K562 (cell line): ENCODE results near the gene SPRR3. TPM values are rescaled to one million over a fixed set of nuclear protein-coding genes. Genes with fewer than 3 reads are reported as not detected.

Source experiments
- ATAC-seq: fragments of 200-7000 bp; cut with Tn5 transposase; 3 replicates; pipeline ENCODE4 v1.9.1; 2020; ENCODE audit warnings: moderate library complexity
- BruUV-seq: library from RNA; stranded (reverse); fragments of 400-500 nt; replicated peaks from 2 replicates; lab custom pipeline; 2021; lab: Mats Ljungman, UMichigan
- CTCF ChIA-PET: fragments of 300-600 bp; formaldehyde crosslinking; extraction: SDS; loops from one replicate; lab custom pipeline; 2021; ENCODE audit warnings: low intra/inter-chr PET ratio; lab: Yijun Ruan, JAX
- POLR2A ChIA-PET: fragments of 300-600, 350-650 bp; sonication (Branson Sonifier 250); formaldehyde crosslinking; extraction: SDS; loops from one replicate; lab custom pipeline; 2021; ENCODE audit warnings: antibody characterized with exemption, inconsistent platforms; lab: Yijun Ruan, JAX
- DNase-seq, 4 experiments: peaks; one replicate each; pipeline versions ENCODE4 v3.0.0 to v3.0.0-alpha.2; 2011 to 2018; ENCODE audit warnings: low spot score in 3 of 4, mixed read lengths in 3 of 4; ENCODE audit errors: extremely low read depth in 1 of 4
- FAIRE-seq: peaks from 2 replicates; lab custom pipeline; 2011; peaks lifted over from hg19 to GRCh38; lab: Jason Lieb, UNC
- H2AFZ ChIP-seq: 2 replicates; pipeline ENCODE4 v1.6.0; 2011; ENCODE audit warnings: low read depth, low read length, control low read depth, inconsistent platforms
- H3K27ac ChIP-seq: fragments of 200-600 bp; 3 replicates; pipeline ENCODE4 v1.8.0; 2011; ENCODE audit warnings: low read depth, mild to moderate bottlenecking, control low read depth, inconsistent platforms, low read length, moderate library complexity, mixed read lengths; ENCODE audit errors: extremely low read depth
- H3K27me3 ChIP-seq, 2 experiments: fragments of 300-600 bp in 1 of 2; 2 replicates in 1 of 2; 3 replicates in 1 of 2; pipeline versions ENCODE4 v1.6.0 to v1.8.0; 2011; ENCODE audit warnings: inconsistent platforms in 2 of 2, low read length in 2 of 2, mild to moderate bottlenecking in 1 of 2, mixed read lengths in 1 of 2, moderate library complexity in 1 of 2; ENCODE audit not compliant: control insufficient read depth in 2 of 2, insufficient read depth in 2 of 2
- H3K36me3 ChIP-seq: fragments of 300-600 bp; 3 replicates; pipeline ENCODE4 v1.8.0; 2011; ENCODE audit warnings: mild to moderate bottlenecking, low read length, inconsistent platforms; ENCODE audit not compliant: control insufficient read depth, insufficient read depth
- H3K4me1 ChIP-seq, 2 experiments: fragments of 200-600 bp in 1 of 2; replicated peaks in 1 of 2; 2 replicates in 1 of 2; 3 replicates in 1 of 2; pipeline versions ENCODE4 v1.5.1 to v1.8.0; 2011; ENCODE audit warnings: inconsistent platforms in 2 of 2, low read length in 2 of 2, mild to moderate bottlenecking in 1 of 2, mixed read lengths in 1 of 2, moderate library complexity in 1 of 2; ENCODE audit not compliant: control insufficient read depth in 2 of 2, insufficient read depth in 2 of 2
- H3K4me2 ChIP-seq: 2 replicates; pipeline ENCODE4 v1.6.1; 2011; ENCODE audit warnings: low read length, control low read depth, inconsistent platforms, mixed read lengths; ENCODE audit not compliant: insufficient read depth
- H3K4me3 ChIP-seq: fragments of 200-600 bp; sonication (generic), shearing (Covaris generic); 2 replicates; pipeline ENCODE4 v1.5.1; 2016; ENCODE audit warnings: control low read depth, inconsistent platforms
- H3K79me2 ChIP-seq: fragments of 200-600 bp; 3 replicates; pipeline ENCODE4 v1.8.0; 2011; ENCODE audit warnings: low read length, inconsistent platforms; ENCODE audit not compliant: control insufficient read depth, insufficient read depth
- H3K9ac ChIP-seq, 2 experiments: 2 replicates each; pipeline versions ENCODE4 v1.6.0 to v1.6.1; 2011; ENCODE audit warnings: low read depth in 2 of 2, low read length in 2 of 2, control low read depth in 1 of 2, inconsistent platforms in 1 of 2, mild to moderate bottlenecking in 1 of 2, mixed read lengths in 1 of 2; ENCODE audit not compliant: insufficient read depth in 1 of 2
- H3K9me1 ChIP-seq: one replicate; pipeline ENCODE4 v1.6.0; 2011; ENCODE audit warnings: inconsistent platforms, mild to moderate bottlenecking, low read length, moderate library complexity; ENCODE audit not compliant: control insufficient read depth, insufficient read depth
- H3K9me3 ChIP-seq: replicated peaks from 2 replicates; pipeline ENCODE4 v1.5.1; 2011; ENCODE audit warnings: low read depth, low read length, inconsistent platforms; ENCODE audit not compliant: control insufficient read depth, insufficient read depth
- H4K20me1 ChIP-seq: replicated peaks from 2 replicates; pipeline ENCODE4 v1.6.1; 2011; ENCODE audit warnings: low read length, inconsistent platforms, mixed read lengths; ENCODE audit not compliant: control insufficient read depth, insufficient read depth
- C11orf30 ChIP-seq: fragments of 450-650 bp; IDR thresholded peaks from 2 replicates; pipeline ENCODE4 v1.6.1; 2016; ENCODE audit warnings: low read depth, mild to moderate bottlenecking
- HDAC6 ChIP-seq: IDR thresholded peaks from 2 replicates; pipeline ENCODE4 v1.6.1; 2012; ENCODE audit warnings: low read depth, mild to moderate bottlenecking, control low read depth, inconsistent platforms, low read length, moderate library complexity
- NFYB ChIP-seq: IDR thresholded peaks from 2 replicates; pipeline ENCODE4 v1.6.1; 2011; ENCODE audit warnings: mild to moderate bottlenecking, moderate library complexity; ENCODE audit not compliant: insufficient read length; ENCODE audit errors: extremely low read depth
- POLR2AphosphoS5 ChIP-seq: IDR thresholded peaks from 2 replicates; pipeline ENCODE4 v1.6.1; 2011; ENCODE audit warnings: mild to moderate bottlenecking, low read depth, low read length, moderate library complexity; ENCODE audit not compliant: control insufficient read depth, insufficient read depth
- ZNF316 ChIP-seq: fragments of 450-650 bp; IDR thresholded peaks from 2 replicates; pipeline ENCODE4 v1.6.1; 2016
- WGBS: fragments of 100-300 bp; shearing (Covaris generic); methylation state at CpG from one replicate; pipeline ENCODE4 v1.1.6; 2016; ENCODE audit warnings: low coverage, mixed read lengths; ENCODE audit not compliant: insufficient coverage; ENCODE audit errors: missing lambda C conversion rate; 5-methylcytosine and 5-hydroxymethylcytosine counted together
- in situ Hi-C: fragments of 300-500 bp; cut with MboI; formaldehyde crosslinking; loops from 4 replicates; pipeline ENCODE4 v1.15.0; 2018; ENCODE audit warnings: inconsistent platforms, mixed read lengths
- intact Hi-C: fragments of 100-400 bp; cut with micrococcal nuclease; formaldehyde crosslinking; loops from 2 replicates; pipeline ENCODE4 v1.14.2; 2022
- polyA plus RNA-seq, 8 experiments: library from polyadenylated mRNA; depleted of rRNA in 4 of 8; stranded (reverse) in 5 of 8; unstranded in 3 of 8; fragments of >200 nt; fragmentation: Nextera tagmentation in 2 of 8; fragmentation: Illumina TruSeq in 1 of 8; extraction: Ambion mirVana in 2 of 8; extraction: Trizol in 1 of 8; gene quantifications; 2 replicates each; pipeline versions ENCODE4 v1.2.1 to v1.2.3, GENCODE V29; 2011 to 2014; ENCODE audit warnings: inconsistent platforms in 1 of 8, missing spikeins in 1 of 8
- total RNA-seq, 7 experiments: library from RNA; depleted of rRNA in 6 of 7; stranded (reverse); fragments of >200 nt in 6 of 7; fragmentation: Illumina TruSeq in 2 of 7; extraction: Trizol in 2 of 7; gene quantifications; 2 replicates each; pipeline versions ENCODE4 v1.2.1 to v1.2.3, GENCODE V29; 2011 to 2021; ENCODE audit warnings: low replicate concordance in 1 of 7

Gene SPRR3
- total and polyA plus RNA-seq, 9 of the 15 experiments (the other 6 are each of a cell fraction or from before 2014, with no cell fraction given) = not detected

- Histone ChIP-seq H3K9me3 (no peaks in the 10 kb centered on the region), H3K36me3 (no peaks in the 10 kb centered on the region), H3K27ac (no peak within 1 kb of the TSS), H3K4me1 (no peaks in the 10 kb centered on the region), H3K9me1 (no peaks in the 10 kb centered on the region), H3K4me3 (no peak within 1 kb of the TSS), H3K9ac (no peak within 1 kb of the TSS), H3K4me2 (no peak within 1 kb of the TSS), H2AFZ (no peak within 1 kb of the TSS), H4K20me1 (no peaks in the 10 kb centered on the region), H3K27me3 (peaks cover 0 to 10% of the 10 kb centered on the region in 2 experiments; a peak in 3 of 5 replicates), H3K79me2 (no peaks in the 10 kb centered on the region)
- ChIA-PET CTCF (no interaction called here), POLR2A (no interaction called here)
- FAIRE-seq (no peak), ATAC-seq (no peak), DNase-seq (no peak)
- 5% methylated on average over 3 of the region's 3 CpGs for WGBS
- no peak for TF ChIP-seq HDAC6
- intact Hi-C loops = no loop called here
- in situ Hi-C loops = no loop called here
- BruUV-seq = no TSS peak
Measured at GRCh38 chr1:152983743-152984142, 17.8 kb upstream of the SPRR3 start, which contains the start of gene SPRR1A. TSS of gene SPRR1A (plus strand) at chr1:152984081. CDS start at chr1:152985231, 1,150 bp downstream.

GRCh38 chr1:152986578-152986977, 15.0 kb upstream of the SPRR3 start:
- Histone ChIP-seq H3K79me2 (no peaks in the 10 kb centered on the region), H3K4me2 (no peak overlapping the region), H3K9me3 (no peaks in the 10 kb centered on the region), H3K9ac (no peak overlapping the region), H3K4me1 (no peaks in the 10 kb centered on the region), H3K36me3 (no peaks in the 10 kb centered on the region), H4K20me1 (no peaks in the 10 kb centered on the region), H3K27me3 (peaks cover 0 to 10% of the 10 kb centered on the region in 2 experiments; a peak in 4 of 5 replicates), H3K27ac (no peak overlapping the region), H3K4me3 (no peak overlapping the region), H2AFZ (no peak overlapping the region), H3K9me1 (no peaks in the 10 kb centered on the region)
- DNase-seq = no peak
- ATAC-seq = no peak
- ChIA-PET POLR2A (no interaction called here), CTCF (no interaction called here)
- FAIRE-seq = no peak
- 3% methylated on average over 2 of the region's 2 CpGs for WGBS
- no TSS peak for BruUV-seq
- in situ Hi-C loops = no loop called here
- TF ChIP-seq C11orf30 (peak; percentile 26; the same call in 1 of the 2 replicates), POLR2AphosphoS5 (no peak), NFYB (no peak), ZNF316 (peak; percentile 76)
- TF ChIP-seq, all 486 proteins: peak for 2
- intact Hi-C loops = no loop called here
